OCI-LY1 (cell line): ENCODE data around the gene ARID5A.

ENCODE experiments used
- CTCF ChIP-seq: fragments of 200-600 bp; sonication (generic), shearing (Covaris generic); IDR thresholded peaks from 2 replicates; pipeline ENCODE4 v1.5.1; 2017; ENCODE audit warnings: mild to moderate bottlenecking, antibody characterized with exemption, low read length, moderate library complexity, mixed read lengths
- EZH2 ChIP-seq: fragments of 200-600 bp; sonication (generic), shearing (Covaris generic); IDR thresholded peaks from 2 replicates; pipeline ENCODE4 v1.8.0; 2017; ENCODE audit warnings: borderline replicate concordance, mixed run types, mild to moderate bottlenecking, antibody characterized with exemption, low read length, moderate library complexity, mixed read lengths

- TF ChIP-seq CTCF (no peak), EZH2 (no peak)
Observed at GRCh38 chr2:96553176-96553956, 16.8 kb downstream of the ARID5A start.
